Amniotic stem cell (primary cell): Measurements from ENCODE around the gene UPK1B.
"Not testable (repeated sequence)": the region's sequence is repeated elsewhere in the genome, so short reads cannot be mapped to it uniquely, and the experiment has no call there.

ENCODE experiments used
- DNase-seq: peaks from one replicate; lab custom pipeline; 2025; lab: John Stamatoyannopoulos, UW

UPK1B gene

GRCh38 chr3:119173325-119173724 lies at the start of gene UPK1B:
UPK1B (plus strand) TSS chr3:119173598; CDS start chr3:119186742, 13,144 bp downstream.
- DNase-seq = no peak

GRCh38 chr3:119125342-119125741 lies 48.1 kb upstream of the UPK1B start:
- no peak for DNase-seq

GRCh38 chr3:119125742-119126504 lies 47.5 kb upstream of the UPK1B start:
- DNase-seq = no peak

GRCh38 chr3:119130291-119130690 lies 43.1 kb upstream of the UPK1B start:
- not testable (repeated sequence) for DNase-seq

- not testable (repeated sequence) for DNase-seq
Measured at GRCh38 chr3:119132291-119132690, 41.1 kb upstream of the UPK1B start.

GRCh38 chr3:119139360-119139759 lies 34.0 kb upstream of the UPK1B start:
- not testable (repeated sequence) for DNase-seq

GRCh38 chr3:119140466-119140865 lies 32.9 kb upstream of the UPK1B start:
- DNase-seq = no peak

GRCh38 chr3:119145128-119145499 lies 28.3 kb upstream of the UPK1B start:
- no peak for DNase-seq

GRCh38 chr3:119145500-119146167 lies 27.8 kb upstream of the UPK1B start, which contains the start of gene TEX55:
TEX55 (plus strand) TSS chr3:119146165; CDS start chr3:119146190, 25 bp downstream.
- DNase-seq = no peak

GRCh38 chr3:119146578-119147375 lies 26.6 kb upstream of the UPK1B start:
- DNase-seq = no peak

- DNase-seq = no peak
Measured at GRCh38 chr3:119147494-119147893, 25.9 kb upstream of the UPK1B start.

- no peak for DNase-seq
Measured at GRCh38 chr3:119148493-119149180, 24.8 kb upstream of the UPK1B start.

GRCh38 chr3:119149484-119149883 lies 23.9 kb upstream of the UPK1B start:
- DNase-seq = no peak

GRCh38 chr3:119156868-119157267 lies 16.5 kb upstream of the UPK1B start:
- DNase-seq = no peak

GRCh38 chr3:119157971-119158370 lies 15.4 kb upstream of the UPK1B start:
- no peak for DNase-seq

GRCh38 chr3:119160361-119160760 lies 13.0 kb upstream of the UPK1B start:
- no peak for DNase-seq

GRCh38 chr3:119160815-119161214 lies 12.6 kb upstream of the UPK1B start:
- no peak for DNase-seq

GRCh38 chr3:119161240-119161639 lies 12.2 kb upstream of the UPK1B start:
- DNase-seq = no peak

- not testable (repeated sequence) for DNase-seq
Measured at GRCh38 chr3:119164745-119165144, 8.7 kb upstream of the UPK1B start.

- no peak for DNase-seq
Measured at GRCh38 chr3:119170821-119171220, 2.6 kb upstream of the UPK1B start.

- no peak for DNase-seq
Measured at GRCh38 chr3:119175872-119176756, 2.7 kb downstream of the UPK1B start.
